Ovary (tissue), 9 donors: ENCODE results near the gene MYOF. TPM values are rescaled to one million over a fixed set of nuclear protein-coding genes. Genes with fewer than 3 reads are reported as not detected.

Source experiments
- DNase-seq, 5 donors: peaks; one replicate each; pipeline ENCODE4 v3.0.0-alpha.2; 2019 to 2020
- H3K27ac ChIP-seq, 2 donors: fragments of 200-600 bp; one replicate each; pipeline versions ENCODE4 v1.5.1 to v1.8.0; 2019 to 2022
- H3K27me3 ChIP-seq: fragments of 200-600 bp; one replicate; pipeline ENCODE4 v1.8.0; 2022
- H3K36me3 ChIP-seq: fragments of 200-600 bp; sonication (generic); one replicate; pipeline ENCODE4 v1.5.1; 2019
- H3K4me1 ChIP-seq: one replicate; pipeline ENCODE4 v1.8.1; 2013; ENCODE audit warnings: mild to moderate bottlenecking, moderate library complexity; ENCODE audit not compliant: insufficient read depth
- H3K4me3 ChIP-seq: fragments of 200-600 bp; sonication (generic); one replicate; pipeline ENCODE4 v1.5.1; 2017
- H3K9me3 ChIP-seq, 2 donors: fragments of 200-600 bp in 1 of 2; sonication (generic) in 1 of 2; one replicate each; pipeline versions ENCODE4 v1.5.1 to v1.8.1; 2013 to 2019; ENCODE audit warnings: mild to moderate bottlenecking in 1 of 2, moderate library complexity in 1 of 2
- EP300 ChIP-seq: sonication (generic); formaldehyde crosslinking; IDR thresholded peaks from one replicate; pipeline ENCODE4 v1.6.1; 2017; ENCODE audit warnings: antibody characterized with exemption
- POLR2A ChIP-seq: fragments of 450-650 bp; IDR thresholded peaks from one replicate; pipeline ENCODE4 v1.6.1; 2017; ENCODE audit warnings: antibody characterized with exemption, mild to moderate bottlenecking, moderate library complexity
- WGBS, 3 donors: extraction: QIAGEN DNeasy Blood & Tissue Kit in 1 of 3; methylation state at CpG; one replicate each; pipeline versions ENCODE4 v1.1.5 to v1.1.7; 2013 to 2017; 5-methylcytosine and 5-hydroxymethylcytosine counted together
- intact Hi-C, 4 donors: fragments of 100-400 bp; cut with DNase I; formaldehyde crosslinking; loops; one replicate each; pipeline versions ENCODE4 v1.11.0 to v1.15.1; 2022 to 2023
- polyA plus RNA-seq, 2 donors: library from polyadenylated mRNA; stranded (reverse); fragments of 200-250 nt in 1 of 2; fragments of 350-450 nt in 1 of 2; fragmentation: Illumina TruSeq in 1 of 2; extraction: RNeasy Lipid Tissue Mini Kit (QIAGEN cat#74804) in 1 of 2; gene quantifications; one replicate each; pipeline ENCODE4 v1.2.3, GENCODE V29; 2013 to 2014
- small RNA-seq: library from RNA; depleted of rRNA; stranded (forward); fragments of <200 nt; gene quantifications from one replicate; pipeline ENCODE3, GENCODE V24; 2016
- total RNA-seq, 7 donors: library from RNA; depleted of rRNA in 2 of 7; stranded (reverse); fragments of >200 nt in 2 of 7; fragmentation: NEBNext Ultra II Directional in 3 of 7; extraction: Animal tissue kit (Norgen Biotek cat#: 25700) in 3 of 7; gene quantifications; one replicate each; pipeline versions ENCODE4 v1.1.0 to v1.2.4, GENCODE V29; 2016 to 2023
- TF ChIP-seq, protein P1 (sequence below), 3 donors: fragments of 450-650 bp in 2 of 3; fragments of 200-600 bp in 1 of 3; IDR thresholded peaks; one replicate each; pipeline versions ENCODE4 v1.5.1 to v1.8.0; 2016 to 2022; ENCODE audit warnings: antibody characterized with exemption in 3 of 3, mild to moderate bottlenecking in 1 of 3
- donor health status: DM: no; HTN: no; CAD: no; lungs with moderate emphysema.
- donor health status: DM: no; HTN: no; CAD: no.
- donor health status: Bipolar disorder and iron deficiency.
- donor health status: DM: yes; HTN: yes; CAD: no.
- donor health status: DM: no; HTN: no; CAD: no.
- donor health status: DM: yes; HTN: yes; CAD: no.

The MYOF gene
- total and polyA plus RNA-seq, 9 donors = 7.9 to 89.0 (median 45.7) TPM

DNA sequence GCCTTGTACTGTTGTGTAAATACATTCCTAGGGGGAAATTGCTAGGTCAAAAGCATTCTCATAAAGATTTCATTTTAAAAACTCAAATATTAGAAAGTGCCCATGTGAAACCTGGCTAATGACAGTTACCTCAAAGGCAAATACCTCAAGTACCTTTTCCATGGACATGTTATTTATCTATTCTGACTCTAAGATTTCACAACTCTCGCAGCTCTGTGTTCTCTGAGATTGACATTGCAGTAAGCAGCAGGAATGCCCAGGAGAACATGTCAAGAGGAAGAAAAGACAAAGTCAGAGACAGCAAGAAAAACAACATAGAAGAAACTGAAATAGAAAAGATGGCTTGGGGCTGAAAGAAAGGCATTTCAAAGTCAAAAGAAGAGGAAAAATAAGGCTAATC lies 221.0 kb downstream of the MYOF start:
- Histone ChIP-seq H3K27ac (no peak overlapping the region), H3K9me3 (no peaks in the 10 kb centered on the region), H3K4me3 (no peak overlapping the region), H3K27me3 (no peaks in the 10 kb centered on the region), H3K4me1 (no peaks in the 10 kb centered on the region), H3K36me3 (no peaks in the 10 kb centered on the region)
- DNase-seq = no peak
- intact Hi-C loops = no loop called here
- 86 to 89% (median 86%) methylated on average over 1 of the region's 1 CpG for WGBS, 3 donors
- TF ChIP-seq EP300 (no peak), POLR2A (no peak)
- TF ChIP-seq, protein P1, sequence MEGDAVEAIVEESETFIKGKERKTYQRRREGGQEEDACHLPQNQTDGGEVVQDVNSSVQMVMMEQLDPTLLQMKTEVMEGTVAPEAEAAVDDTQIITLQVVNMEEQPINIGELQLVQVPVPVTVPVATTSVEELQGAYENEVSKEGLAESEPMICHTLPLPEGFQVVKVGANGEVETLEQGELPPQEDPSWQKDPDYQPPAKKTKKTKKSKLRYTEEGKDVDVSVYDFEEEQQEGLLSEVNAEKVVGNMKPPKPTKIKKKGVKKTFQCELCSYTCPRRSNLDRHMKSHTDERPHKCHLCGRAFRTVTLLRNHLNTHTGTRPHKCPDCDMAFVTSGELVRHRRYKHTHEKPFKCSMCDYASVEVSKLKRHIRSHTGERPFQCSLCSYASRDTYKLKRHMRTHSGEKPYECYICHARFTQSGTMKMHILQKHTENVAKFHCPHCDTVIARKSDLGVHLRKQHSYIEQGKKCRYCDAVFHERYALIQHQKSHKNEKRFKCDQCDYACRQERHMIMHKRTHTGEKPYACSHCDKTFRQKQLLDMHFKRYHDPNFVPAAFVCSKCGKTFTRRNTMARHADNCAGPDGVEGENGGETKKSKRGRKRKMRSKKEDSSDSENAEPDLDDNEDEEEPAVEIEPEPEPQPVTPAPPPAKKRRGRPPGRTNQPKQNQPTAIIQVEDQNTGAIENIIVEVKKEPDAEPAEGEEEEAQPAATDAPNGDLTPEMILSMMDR (IDR thresholded peaks at IDR 0.05) = no peak

DNA sequence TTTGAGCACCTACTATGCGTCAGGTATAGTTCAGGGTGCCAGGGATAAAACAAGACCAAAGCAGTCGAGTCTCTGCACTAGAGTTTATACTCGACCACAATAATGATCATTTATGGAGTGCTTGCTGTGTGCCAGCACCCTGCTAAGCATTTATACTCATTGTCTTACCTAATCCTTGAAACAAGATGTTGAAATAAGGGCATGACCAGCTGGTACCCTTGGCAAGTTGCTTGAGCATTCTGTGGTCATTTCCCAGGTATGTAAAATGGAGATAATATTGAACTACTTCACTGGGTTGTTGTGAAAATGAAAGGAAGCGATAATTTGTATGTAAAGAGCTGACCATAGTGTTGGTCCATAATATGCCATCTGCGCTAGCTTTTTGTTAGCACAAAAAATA lies 223.0 kb downstream of the MYOF start:
- no peak overlapping the region for H3K4me3 ChIP-seq
- TF ChIP-seq, protein P1 (IDR thresholded peaks at IDR 0.05) = no peak
- TF ChIP-seq EP300 = no peak
- no peak for TF ChIP-seq POLR2A
- intact Hi-C loops = no loop called here

More for the DNA sequence above, 223.0 kb downstream of the MYOF start:
- no peaks in the 10 kb centered on the region for H3K9me3 ChIP-seq
- no peak overlapping the region for H3K27ac ChIP-seq
- WGBS, 3 donors = 90 to 92% (median 92%) methylated on average over 5 of the region's 5 CpGs
- H3K27me3 ChIP-seq = no peaks in the 10 kb centered on the region
- no peak for DNase-seq
- H3K4me1 ChIP-seq = no peaks in the 10 kb centered on the region
- no peaks in the 10 kb centered on the region for H3K36me3 ChIP-seq

Small RNAs within 50 kb of the gene (small RNA-seq; reads per million reads assigned to genes)
- gene RNA5SP323 = not detected

Other genes with a start within 250 kb of the MYOF start
- gene CEP55, start 14.3 kb upstream of the MYOF start, total RNA-seq = 1 to 10 TPM in 1 of 7 donors, under 1 TPM in 4, not detected in 2; 0.12 to 2.0 (median 0.33) TPM
- gene CEP55, start 14.3 kb upstream of the MYOF start, polyA plus RNA-seq = 1 to 10 TPM in 1 of 2 donors, under 1 TPM in 1; 0.29 to 1.3 TPM
- 1 to 10 TPM in 1 of 7 donors, under 1 TPM in 3, not detected in 3; 0.07 to 3.7 (median 0.34) TPM for gene FFAR4, start 84.3 kb upstream of the MYOF start, total RNA-seq
- under 1 TPM in 1 of 2 donors, not detected in 1; 0.28 TPM for gene FFAR4, start 84.3 kb upstream of the MYOF start, polyA plus RNA-seq
- 1 to 10 TPM in 6 of 7 donors, not detected in 1; 2.3 to 6.7 (median 4.1) TPM for gene RBP4, start 118.9 kb upstream of the MYOF start, total RNA-seq
- 1 to 10 TPM in 1 of 2 donors, under 1 TPM in 1; 0.81 to 2.9 TPM for gene RBP4, start 118.9 kb upstream of the MYOF start, polyA plus RNA-seq
- not detected for gene PDE6C, start 130.2 kb upstream of the MYOF start, total RNA-seq
- under 1 TPM in 1 of 2 donors, not detected in 1; 0.02 TPM for gene PDE6C, start 130.2 kb upstream of the MYOF start, polyA plus RNA-seq
- 10 to 100 TPM; 12.2 to 25.7 (median 23.0) TPM for gene FRA10AC1, start 220.3 kb upstream of the MYOF start, total RNA-seq
- gene FRA10AC1, start 220.3 kb upstream of the MYOF start, polyA plus RNA-seq = 10 to 100 TPM; 12.7 to 25.8 TPM